ENCODE results near the gene RFPL3.
"Not testable (repeated sequence)": the region's sequence is repeated elsewhere in the genome, so short reads cannot be mapped to it uniquely, and the experiment has no call there.

GRCh38 chr22:32351875-32352274 is 5.8 kb upstream of the RFPL3 start:
- TF ChIP-seq CTCF (IDR thresholded peaks at IDR 0.05; ENCODE audit: borderline replicate concordance, extremely low read depth, low read length, poor library complexity, severe bottlenecking); EZH2 (IDR thresholded peaks at IDR 0.05; ENCODE audit: borderline replicate concordance, low read depth, low read length, severe bottlenecking): not testable (repeated sequence)

Measured in DND-41 (cell line).